UCSD-AML1 (cell line): Measurements from ENCODE around the gene BCL10.

Experiments used
- DNase-seq: peaks from one replicate; lab custom pipeline; 2025; ENCODE audit not compliant: unreplicated experiment; lab: John Stamatoyannopoulos, UW

Gene BCL10

DNA sequence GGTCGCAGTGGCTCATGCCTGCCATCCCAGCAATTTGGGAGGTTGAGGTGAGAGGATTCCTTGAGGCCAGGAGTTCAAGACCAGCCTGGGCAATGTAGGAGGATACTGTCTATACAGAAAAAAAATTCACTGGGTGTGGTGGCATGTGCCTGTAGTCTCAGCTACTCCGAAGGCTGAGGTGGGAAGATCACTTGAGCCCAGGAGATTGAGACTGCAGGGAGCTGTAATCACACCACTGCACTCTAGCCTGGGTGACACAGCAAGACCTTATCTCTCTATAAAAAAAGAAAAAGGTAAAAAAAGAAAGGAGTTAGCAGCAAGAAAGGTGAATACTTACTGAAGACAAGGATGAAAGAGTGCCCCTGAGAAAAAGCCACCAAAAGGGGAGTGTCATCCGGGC lies 23.7 kb upstream of the BCL10 start:
- DNase-seq = no peak

DNA sequence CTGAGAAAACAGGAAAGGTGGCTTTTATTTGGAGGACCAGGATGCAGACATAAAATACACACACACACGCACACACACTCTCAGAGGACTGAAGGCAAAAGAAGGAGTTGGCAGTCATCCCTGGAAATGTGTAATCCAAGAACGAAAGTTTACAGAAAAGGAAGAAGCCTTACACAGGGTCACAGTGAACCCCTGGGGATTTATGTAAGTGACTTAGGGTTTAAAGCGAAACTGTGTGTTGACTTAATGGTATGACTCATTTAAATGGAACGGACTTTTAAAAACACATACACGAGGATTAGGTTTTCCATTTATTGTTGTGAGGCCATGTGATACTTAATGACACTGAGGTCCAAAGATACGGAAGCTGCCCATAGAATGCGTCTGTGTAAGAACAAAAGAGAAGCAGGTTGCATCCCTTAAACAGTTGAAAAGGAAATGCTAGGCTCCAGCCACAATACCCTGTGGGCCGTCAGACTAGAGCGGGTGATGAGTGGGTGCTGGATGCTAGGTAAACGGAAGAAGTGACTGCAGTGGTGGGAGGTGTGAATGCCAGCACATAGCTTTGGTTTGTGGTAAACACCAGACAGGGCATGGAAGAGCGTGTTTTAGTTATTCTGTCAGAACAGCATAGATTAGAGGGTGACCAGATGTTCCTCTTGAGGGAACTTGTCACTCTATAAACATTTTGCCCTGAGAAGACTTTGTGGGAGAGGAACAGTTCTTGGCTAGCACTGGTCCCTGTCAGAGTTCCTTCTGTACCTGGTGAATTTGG lies 21.6 kb upstream of the BCL10 start:
- no peak for DNase-seq

DNA sequence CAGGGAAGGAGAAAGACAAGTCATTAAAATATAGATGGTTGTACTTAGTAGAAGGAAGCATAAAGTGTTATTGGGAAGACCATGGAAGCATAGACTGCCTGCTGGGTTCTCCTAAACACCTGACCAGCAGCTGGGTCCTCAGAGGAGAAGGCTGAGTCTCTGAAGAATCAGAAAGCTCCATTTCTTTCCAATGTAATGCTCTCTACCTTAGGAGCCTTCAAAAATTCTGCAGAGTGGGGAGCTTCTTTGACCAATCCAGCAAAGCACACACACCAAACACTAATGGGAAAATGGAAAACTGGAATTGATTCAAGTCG lies 21.1 kb upstream of the BCL10 start:
- DNase-seq = no peak

DNA sequence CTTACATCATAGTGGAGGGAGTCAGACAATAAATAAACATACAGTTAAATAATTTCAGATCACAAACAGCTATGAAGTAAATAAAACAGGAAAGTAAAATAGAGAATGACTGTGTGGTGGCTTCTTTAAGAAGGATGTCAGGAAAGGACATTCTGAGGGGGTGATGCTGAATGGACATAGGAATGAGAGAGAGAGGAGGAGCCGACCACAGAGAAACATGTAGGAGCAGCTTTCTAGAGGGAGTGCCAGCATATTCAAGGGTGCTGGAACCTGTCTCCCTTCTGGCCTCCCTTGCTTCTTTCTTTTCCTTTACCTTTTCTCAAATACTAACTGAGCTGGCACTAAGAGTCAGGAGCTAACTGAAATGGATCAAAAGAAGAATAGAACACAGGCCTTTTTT lies 20.5 kb upstream of the BCL10 start:
- DNase-seq = no peak

DNA sequence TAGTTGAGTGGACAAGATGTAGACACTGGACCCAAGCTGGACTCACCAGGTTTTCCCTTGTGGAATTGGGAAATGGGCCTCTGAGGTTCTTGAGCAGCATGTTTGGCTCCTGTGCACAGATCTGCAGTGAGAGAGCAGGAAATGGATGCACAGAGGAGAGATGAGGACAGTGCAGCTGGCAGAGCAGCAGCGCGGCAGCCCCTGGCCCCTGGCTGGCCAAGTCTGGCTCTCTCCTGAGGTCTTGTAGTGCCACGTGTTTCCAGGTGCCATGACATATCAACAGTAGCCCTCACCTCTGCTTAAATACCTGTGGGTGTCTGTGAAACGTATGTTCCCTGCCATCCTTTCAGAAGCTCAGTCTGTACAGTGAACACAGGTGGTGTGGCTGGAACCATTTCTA lies 19.2 kb upstream of the BCL10 start:
- DNase-seq = no peak

DNA sequence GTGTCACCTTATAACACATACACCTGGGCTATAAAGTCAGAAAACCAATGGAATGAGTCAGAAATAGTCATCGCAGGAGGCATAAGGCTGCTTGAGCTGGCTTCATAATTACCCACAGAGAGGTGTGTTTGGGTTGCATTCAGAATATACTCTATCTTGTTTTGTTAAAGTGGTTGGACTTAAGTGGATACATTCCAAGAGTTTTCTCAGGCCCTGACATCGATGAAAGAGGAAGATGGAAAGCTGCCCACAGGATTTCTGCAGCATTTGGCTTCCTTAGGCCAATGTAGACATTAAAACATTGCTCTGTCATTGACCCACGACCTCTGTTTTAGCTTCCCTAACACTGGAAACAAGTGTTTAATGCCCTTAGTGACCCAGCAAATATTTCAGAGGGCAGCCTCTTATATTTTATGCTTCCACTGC lies 18.6 kb upstream of the BCL10 start:
- no peak for DNase-seq

DNA sequence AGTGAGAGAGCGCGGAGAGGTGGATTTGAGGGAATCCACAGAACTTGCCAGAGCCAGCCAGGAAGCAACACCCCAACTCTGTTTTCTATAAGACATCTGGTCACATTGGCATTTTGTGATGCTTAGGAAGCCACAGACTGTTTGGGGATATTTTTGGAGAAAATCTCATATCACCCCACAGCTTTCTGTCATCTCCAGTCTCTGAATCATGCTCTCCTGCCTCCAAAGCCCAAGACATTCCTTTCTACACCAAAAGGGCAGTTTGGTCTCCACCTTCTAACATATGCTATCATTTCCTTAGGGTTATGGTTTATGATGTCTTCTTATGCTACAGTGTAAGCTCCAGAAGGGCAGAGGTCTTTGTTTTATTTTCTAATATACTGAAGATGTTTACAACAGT lies 14.4 kb upstream of the BCL10 start:
- DNase-seq = no peak

DNA sequence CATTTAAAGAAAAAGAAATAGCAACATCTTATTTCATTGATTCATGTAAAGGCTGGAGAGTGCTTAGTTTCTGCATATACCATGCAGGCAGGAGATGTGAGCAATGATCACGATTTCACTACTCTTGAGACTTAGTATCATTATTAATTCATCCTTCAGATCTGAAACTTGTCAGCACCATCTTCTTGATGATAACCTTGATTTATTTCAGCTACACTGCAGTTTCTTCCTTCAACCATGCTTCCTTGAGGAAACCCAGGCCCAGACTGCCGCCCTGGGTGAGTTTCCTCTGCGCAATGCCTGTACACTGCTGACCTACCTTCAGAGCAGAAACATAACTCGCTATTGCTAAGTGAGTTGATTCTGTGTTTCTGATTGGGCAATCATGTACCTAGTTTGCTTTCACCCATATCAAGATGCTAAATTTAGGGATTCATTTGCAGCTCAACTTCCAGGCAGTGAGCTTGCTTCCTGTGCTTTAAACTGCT lies 13.5 kb upstream of the BCL10 start:
- DNase-seq = no peak

DNA sequence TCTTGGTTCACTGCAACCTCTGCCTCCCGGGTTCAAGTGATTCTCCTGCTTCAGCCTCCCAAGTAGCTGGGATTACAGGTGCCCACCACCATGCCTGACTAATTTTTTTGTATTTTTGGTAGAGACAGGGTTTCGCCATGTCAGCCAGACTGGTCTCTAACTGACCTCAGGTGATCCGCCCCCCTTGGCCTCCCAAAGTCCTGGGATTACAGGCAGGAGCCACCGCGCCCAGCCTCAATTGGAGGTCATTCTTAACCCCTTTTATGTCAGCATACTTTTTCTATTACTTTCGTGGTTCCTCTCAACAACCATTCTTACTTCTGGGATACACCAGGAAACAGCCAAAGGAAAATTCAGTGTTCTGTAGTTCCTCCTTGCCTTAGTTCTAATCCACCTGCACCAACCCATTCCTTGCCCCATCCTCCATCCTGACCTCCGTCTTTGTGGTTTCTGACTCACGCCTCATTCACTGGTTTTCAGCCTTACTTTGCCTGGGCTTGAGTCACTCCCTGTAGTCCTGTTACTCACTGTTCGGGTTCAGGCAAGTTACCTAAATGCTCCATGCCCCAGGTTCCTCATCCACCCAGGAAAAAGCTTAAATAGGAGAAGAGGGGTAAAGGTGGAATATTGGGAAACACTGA lies 12.9 kb upstream of the BCL10 start:
- DNase-seq = no peak

DNA sequence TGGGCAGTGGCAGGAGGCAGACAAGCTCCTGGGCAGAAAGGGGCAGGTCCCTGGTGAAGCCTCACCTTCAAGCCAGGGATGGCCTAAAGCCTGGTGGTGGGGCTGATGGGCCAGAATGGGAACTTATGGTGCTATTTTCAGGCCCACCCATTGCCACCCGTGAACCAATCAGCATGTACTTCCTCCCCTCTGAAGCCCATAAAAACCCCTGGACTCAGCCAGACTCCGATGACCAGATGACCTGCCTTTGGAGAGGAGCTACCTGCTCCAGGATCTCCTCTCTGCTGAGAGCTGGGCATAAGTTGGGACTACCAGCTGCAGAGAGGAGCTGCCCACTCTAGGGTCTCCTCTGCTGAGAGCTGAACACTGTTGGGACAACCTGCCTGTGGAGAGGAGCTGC lies 7.8 kb upstream of the BCL10 start:
- no peak for DNase-seq

DNA sequence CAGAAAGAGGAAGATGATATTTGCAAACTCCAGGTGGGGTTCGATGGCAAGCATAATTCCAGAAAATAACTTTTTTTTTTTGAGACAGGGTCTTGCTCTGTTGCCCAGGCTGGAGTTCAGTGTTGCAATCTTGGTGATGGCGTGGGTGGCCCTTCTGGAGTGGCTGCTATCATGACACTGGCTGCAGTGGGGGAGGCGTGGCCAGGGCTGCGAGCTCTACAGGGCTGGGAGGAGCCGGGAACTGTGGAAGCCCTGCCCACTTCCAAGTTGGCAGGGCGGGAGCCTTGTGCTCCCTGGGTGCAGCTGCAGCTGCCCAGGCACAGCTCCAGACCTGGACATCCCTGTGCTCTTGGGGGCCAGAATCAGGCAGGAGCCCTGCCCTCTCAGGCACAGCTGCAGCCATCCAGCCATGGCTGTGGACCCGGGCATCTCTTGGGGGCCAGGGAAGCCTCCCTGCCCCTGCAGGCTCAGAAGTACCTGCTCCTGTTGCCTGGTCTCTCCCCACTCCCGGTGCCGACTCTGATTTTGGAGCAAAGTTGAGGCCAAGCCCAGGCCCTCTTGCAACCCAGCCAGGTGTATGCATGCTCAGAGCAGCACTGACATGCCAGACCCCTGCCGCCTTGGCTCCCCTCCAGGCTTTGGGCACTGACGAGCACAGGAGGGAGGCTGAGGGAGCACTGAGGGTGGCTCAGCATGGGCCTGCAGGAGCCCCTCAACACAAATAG lies 7.2 kb upstream of the BCL10 start:
- no peak for DNase-seq

DNA sequence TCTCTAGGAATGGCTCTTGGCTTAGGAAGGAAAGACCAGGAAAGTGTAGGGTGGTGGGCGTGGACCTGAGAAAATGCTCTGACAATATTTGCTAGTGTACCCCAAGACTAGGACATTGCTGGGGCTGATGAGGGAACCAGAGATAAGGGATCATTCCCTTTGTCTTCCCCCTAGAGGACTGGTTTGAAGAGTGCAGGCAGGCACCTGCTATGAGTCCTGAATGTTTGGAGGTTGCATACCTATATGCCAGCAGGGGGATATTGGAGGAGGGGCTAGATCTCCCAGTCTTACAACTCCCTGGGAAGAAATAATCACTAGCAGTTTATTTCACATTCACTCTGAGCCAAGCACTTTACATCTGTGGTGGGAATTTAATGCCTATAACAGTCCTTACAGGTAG lies 6.0 kb upstream of the BCL10 start:
- DNase-seq = no peak

DNA sequence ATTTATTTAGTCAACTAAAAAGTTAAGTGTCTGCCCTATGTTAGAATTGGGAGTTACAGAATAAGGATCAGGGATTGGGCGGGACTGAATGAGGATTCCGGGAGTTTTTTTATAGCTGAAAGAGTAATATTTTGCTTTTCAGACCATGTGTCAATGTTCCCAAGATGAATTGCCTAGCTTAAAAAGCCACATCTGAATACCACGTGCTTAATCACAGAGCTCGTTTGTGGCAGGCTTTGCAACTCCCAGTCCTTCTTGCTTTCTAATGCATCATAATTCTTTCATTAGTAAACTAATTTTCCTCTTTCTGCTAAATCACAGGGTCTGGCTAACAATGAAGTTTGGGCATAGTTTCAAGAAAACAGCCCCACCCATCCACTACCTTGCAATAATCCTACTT lies 4.2 kb upstream of the BCL10 start:
- no peak for DNase-seq

DNA sequence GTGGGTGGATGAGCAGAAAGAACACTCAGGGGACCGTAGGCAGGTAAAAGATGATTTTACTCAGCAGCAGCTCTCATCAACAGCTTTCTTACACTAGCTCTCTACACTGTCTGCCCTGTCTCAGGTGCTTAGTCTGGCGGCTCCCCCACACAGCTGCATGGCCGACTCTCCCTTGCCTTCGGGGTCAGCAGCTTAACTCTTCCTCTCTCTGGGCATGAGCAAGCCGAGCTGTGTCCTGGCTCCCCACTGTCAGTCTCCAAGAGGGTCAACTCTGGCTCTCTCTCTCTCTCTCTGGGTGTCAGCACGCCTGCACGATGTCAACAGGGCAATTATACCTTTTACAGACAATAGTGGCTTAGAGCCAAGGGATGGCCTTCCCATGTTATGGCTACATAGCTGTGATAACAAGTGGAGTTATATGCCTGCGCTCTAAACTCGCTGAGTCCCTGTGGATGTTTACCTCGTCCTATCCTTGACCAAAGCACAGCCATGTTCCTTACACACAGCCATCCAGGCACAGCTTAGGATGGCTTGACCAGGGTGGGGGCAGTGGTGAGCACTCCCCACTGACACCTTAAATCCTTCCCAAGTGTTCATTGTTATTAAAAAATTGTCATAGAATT lies 3.1 kb upstream of the BCL10 start:
- DNase-seq = no peak

DNA sequence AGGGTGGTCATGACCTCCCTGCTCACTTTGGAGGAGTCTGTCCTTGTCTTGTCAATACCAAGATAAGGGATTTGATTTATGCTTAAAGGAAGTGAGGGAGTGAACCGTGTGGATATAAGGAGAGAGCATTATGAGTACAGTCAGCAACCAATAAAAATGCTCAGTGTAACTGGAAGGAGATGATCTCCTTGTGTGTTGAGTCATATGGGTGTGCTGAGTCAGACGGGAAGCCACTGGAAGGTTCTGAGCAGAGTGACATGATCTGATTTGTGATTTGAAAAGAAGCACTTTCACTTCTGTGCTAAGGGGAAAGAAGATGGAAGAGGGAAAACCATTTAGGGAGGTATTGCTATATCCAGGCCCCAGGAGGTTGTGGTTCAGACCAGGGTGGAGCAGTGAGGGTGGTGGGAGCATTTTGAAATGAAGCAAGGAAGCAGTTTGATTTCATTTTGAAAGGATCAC lies 2.5 kb upstream of the BCL10 start:
- DNase-seq = peak; percentile 16

DNA sequence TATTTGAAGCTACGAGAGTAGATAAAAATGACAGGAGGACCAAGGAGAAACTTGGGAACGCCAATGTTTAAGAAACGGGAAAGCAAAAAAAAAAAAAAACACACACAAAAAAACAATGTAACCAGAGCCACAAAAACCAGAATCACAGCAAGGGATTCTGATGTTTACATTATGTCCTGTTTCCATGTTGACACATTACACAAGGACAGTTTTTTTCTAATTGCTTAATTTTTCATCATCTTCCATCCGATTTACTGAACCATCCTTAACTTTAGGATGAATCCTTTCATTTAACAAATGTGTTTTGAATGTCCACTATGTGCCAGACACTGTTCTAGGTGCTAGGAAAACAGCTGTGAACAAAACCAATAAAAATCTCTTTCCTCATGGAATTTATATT lies 1.4 kb upstream of the BCL10 start:
- no peak for DNase-seq

DNA sequence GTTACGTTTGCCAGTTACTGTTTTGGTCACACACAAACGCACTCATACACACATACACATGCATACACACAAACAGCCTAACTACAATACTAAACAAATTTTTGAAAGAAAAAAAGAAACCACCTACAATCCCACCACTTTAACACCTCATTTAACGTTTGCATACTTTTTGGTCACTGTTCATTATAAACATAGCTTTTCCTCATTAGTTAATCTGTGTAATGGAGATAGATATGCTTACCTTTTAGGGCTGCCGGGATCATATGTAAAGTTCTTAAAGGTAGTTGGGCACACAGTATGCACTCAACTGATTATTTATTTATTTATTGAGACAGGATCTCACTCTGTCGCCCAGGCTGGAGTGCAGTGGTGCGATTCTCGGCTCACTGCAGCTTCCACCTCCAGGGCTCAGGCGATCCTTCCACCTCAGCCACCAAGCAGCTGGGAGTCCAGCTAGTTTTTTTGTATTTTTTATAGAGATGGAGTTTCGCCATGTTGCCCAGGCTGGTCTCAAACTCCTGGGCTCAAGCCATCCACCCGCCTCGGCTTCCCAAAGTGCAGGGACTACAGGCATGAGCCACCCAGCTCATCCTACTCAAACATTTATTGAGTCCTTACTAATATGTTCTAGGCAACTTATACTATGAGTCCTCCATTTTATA lies 677 bp upstream of the BCL10 start:
- no peak for DNase-seq

DNA sequence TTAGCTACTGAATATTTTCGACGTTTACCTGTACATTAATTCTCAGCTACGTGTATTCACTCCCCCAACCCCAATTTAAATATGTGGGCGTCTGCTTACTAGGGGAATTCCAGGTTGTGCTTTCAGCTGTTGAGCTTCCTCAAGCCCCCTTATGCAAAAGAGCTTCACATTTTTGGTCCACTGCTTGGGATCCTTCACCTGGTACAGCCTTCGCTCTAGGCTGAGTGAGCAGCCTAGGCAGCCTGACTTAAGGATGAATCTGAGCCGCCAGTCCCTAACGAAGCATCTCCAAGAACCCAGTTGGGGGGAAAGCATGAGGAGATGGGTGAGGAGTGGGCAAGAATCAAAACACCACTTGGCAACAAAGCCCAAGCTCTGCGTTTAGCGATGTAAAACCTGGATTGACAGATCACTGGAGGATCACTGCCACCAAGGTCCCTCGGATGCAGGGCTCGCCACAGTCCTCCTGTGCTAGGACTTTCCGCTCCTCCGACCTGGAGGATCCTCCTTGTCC lies 674 bp downstream of the BCL10 start:
- no peak for DNase-seq

DNA sequence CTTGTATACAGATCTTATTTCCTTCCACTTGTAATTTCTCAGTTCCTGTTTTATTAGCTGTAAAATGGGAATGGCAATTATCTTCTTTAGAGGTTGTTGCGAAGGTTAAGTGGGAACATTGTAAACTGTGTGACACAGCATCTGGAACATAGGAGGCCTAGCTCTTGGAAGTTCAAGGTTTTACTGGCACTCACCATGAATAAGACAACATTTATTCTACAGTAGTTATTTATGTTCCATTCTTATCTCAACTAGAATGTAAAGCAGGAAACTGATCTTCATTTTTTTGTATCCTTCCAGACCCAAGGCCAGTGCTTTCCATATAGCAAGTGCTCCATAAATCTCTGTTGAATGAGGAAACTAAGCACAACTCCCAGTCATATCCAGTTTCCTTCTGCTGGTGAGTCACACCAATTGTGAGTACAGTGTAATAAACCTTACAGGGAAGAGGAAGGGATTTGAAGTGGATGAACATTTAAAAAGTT lies 1.4 kb downstream of the BCL10 start:
- DNase-seq = no peak

DNA sequence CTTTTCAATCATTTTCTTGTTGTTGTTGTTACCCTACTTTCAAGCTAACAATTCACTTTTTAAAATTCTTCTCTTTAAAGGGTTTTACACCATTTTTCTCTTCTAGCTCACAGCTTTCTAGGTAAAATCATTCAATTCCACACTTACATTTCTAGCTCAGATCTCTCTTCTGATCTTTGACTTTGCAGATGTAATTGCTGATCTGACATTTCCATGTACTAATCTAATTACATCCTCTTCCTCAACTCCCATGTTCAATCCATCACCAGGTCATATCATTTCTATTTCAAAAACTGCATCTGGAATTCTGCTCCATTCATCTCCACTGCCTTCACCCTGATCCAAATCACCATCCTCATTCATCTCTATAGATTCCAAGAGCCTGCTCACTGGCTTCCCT lies 3.0 kb downstream of the BCL10 start:
- no peak for DNase-seq
